RWPE1 (cell line): ENCODE results near the gene ADH5.

Experiments used
- CTCF ChIA-PET: fragments of 350-600 bp; sonication (Branson Sonifier 250); formaldehyde crosslinking; extraction: SDS; loops from one replicate; lab custom pipeline; 2021; lab: Yijun Ruan, JAX
- POLR2A ChIA-PET: fragments of 400-600 bp; formaldehyde crosslinking; extraction: SDS; loops from one replicate; lab custom pipeline; 2020; ENCODE audit warnings: antibody characterized with exemption; ENCODE audit not compliant: low non-redundant PET; lab: Yijun Ruan, JAX
- DNase-seq: peaks from one replicate; pipeline ENCODE4 v3.0.0; 2012; ENCODE audit warnings: low spot score
- H3K27ac ChIP-seq: fragments of 450-650 bp; 2 replicates; pipeline ENCODE4 v1.5.1; 2017
- TF ChIP-seq, protein P1 (sequence below): fragments of 450-650 bp; conservative IDR thresholded peaks from 2 replicates; pipeline ENCODE4 v1.5.1; 2017; ENCODE audit warnings: low read depth, mild to moderate bottlenecking

The ADH5 gene

DNA sequence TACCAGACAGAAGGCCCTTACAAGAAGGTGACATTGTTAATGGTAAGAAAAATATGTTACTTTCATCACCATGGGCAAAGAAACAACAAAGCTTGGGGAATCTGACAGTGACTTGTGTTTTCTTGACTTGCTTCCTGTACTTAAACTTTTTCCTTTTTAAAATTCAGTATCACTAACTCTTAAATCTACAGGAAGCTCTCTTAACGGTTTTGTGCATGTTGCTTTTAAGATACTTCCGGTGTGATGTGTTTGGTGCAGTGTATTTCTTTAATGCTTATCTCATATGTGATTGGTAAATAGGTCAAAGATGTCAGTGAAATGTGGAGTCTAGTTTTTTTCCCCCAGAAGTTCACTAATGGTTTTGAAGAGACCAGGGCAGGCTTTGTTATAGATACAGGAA is 45.2 kb downstream of the ADH5 start:
- TF ChIP-seq, protein P1, sequence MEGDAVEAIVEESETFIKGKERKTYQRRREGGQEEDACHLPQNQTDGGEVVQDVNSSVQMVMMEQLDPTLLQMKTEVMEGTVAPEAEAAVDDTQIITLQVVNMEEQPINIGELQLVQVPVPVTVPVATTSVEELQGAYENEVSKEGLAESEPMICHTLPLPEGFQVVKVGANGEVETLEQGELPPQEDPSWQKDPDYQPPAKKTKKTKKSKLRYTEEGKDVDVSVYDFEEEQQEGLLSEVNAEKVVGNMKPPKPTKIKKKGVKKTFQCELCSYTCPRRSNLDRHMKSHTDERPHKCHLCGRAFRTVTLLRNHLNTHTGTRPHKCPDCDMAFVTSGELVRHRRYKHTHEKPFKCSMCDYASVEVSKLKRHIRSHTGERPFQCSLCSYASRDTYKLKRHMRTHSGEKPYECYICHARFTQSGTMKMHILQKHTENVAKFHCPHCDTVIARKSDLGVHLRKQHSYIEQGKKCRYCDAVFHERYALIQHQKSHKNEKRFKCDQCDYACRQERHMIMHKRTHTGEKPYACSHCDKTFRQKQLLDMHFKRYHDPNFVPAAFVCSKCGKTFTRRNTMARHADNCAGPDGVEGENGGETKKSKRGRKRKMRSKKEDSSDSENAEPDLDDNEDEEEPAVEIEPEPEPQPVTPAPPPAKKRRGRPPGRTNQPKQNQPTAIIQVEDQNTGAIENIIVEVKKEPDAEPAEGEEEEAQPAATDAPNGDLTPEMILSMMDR = no peak
- ChIA-PET CTCF (no interaction called here), POLR2A (no interaction called here)
- no peak overlapping the region for H3K27ac ChIP-seq
- DNase-seq = no peak

DNA sequence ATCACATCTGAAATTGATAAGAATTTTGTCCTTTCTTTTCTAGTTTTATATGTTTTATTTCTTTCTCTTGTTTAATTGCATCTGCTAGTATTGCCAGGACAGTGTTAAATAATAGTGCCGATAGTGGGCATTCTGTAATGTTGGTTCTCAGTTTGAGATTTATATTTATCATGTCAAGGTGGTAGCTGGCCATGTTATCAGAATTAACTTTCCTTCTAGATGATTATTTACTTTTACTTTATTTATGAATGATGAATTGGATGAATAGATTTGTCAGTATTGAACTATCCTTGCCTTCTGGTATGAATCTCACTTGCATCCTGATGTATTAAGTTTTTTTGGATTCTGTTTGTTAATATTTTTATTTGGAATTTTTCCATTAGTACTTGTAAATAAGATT is 50.4 kb downstream of the ADH5 start:
- DNase-seq = no peak
- TF ChIP-seq, protein P1 = no peak
- CTCF ChIA-PET = no interaction called here
- H3K27ac ChIP-seq = no peak overlapping the region
- POLR2A ChIA-PET = no interaction called here

GRCh38 chr4:99033956-99034355 is 54.6 kb downstream of the ADH5 start:
- TF ChIP-seq, protein P1 = no peak
- DNase-seq = no peak
- POLR2A ChIA-PET = no interaction called here
- CTCF ChIA-PET = interaction anchor here (0.5 to 0.7 kb wide), 2 partner anchors 10 to 26 kb away, joined by 3 read pairs; no protein-coding TSS in a partner anchor
- H3K27ac ChIP-seq = no peak overlapping the region

DNA sequence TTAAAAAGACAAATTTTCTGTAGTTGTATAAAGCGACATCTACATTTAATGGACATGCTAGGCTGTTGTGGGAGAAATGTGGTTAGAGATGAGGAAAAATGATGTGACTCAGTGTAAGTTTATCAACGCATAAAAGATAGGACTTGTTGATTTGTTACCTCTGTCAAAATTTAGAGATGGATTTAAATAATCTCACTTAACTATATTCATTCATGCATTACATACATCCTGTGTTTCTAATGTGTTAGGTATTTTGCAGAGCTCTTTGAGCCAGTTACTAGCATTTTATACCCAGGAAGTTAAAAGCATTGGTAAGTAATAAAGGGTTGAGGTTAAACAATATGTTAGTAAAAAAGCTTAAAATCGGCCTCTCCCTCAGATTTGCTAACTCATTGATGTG is 58.7 kb downstream of the ADH5 start:
- H3K27ac ChIP-seq = no peak overlapping the region
- ChIA-PET POLR2A (no interaction called here), CTCF (interaction anchor here (0.5 kb wide), 1 partner anchor 17 kb away, joined by 3 read pairs; no protein-coding TSS in a partner anchor)
- TF ChIP-seq, protein P1 = no peak
- DNase-seq = no peak

- ChIA-PET POLR2A (no interaction called here), CTCF (interaction anchor here (0.5 to 1.2 kb wide), 2 partner anchors 17 to 34 kb away, joined by 3 to 6 read pairs; partner anchors contain the start of gene METAP1)
- TF ChIP-seq, protein P1 = no peak
- H3K27ac ChIP-seq = no peak overlapping the region
- DNase-seq = no peak
Observed at GRCh38 chr4:99029018-99029735, 59.4 kb downstream of the ADH5 start.

GRCh38 chr4:99028187-99028586 is 60.4 kb downstream of the ADH5 start:
- no peak for DNase-seq
- POLR2A ChIA-PET = no interaction called here

More at GRCh38 chr4:99028187-99028586, 60.4 kb downstream of the ADH5 start:
- TF ChIP-seq, protein P1 = no peak
- H3K27ac ChIP-seq = no peak overlapping the region
- CTCF ChIA-PET = interaction anchor here (1.2 kb wide), 1 partner anchor 33 kb away, joined by 3 read pairs; the partner anchor contains the start of gene METAP1
